SK-N-SH treated with all-trans-retinoic acid at 6 μM for 48 hours (cell line): ENCODE measurements around the gene PROCA1.

Source experiments
- ATAC-seq: fragments of 200-7000 bp; cut with Tn5 transposase; 3 replicates; pipeline ENCODE4 v1.9.1; 2020; ENCODE audit warnings: mild to moderate bottlenecking, moderate library complexity
- ARNTL ChIP-seq: fragments of 450-650 bp; formaldehyde crosslinking; IDR thresholded peaks from 2 replicates; pipeline ENCODE4 v1.5.0; 2020; ENCODE audit warnings: low read depth, mild to moderate bottlenecking, moderate library complexity, borderline replicate concordance
- BACH2 ChIP-seq: fragments of 250-450 bp; sonication (Bioruptor Pico); IDR thresholded peaks from 2 replicates; pipeline ENCODE4 v1.9.0; 2021; ENCODE audit warnings: mild to moderate bottlenecking, borderline replicate concordance
- CREB5 ChIP-seq: fragments of 250-450 bp; sonication (Bioruptor Pico); IDR thresholded peaks from 2 replicates; pipeline ENCODE4 v1.5.1; 2020; ENCODE audit warnings: low read depth, mild to moderate bottlenecking, moderate library complexity
- CSDC2 ChIP-seq: fragments of 250-450 bp; sonication (Bioruptor Pico); IDR thresholded peaks from 2 replicates; pipeline ENCODE4 v1.5.0; 2020; ENCODE audit warnings: mild to moderate bottlenecking, moderate library complexity
- CSRNP3 ChIP-seq: fragments of 250-450 bp; sonication (Bioruptor Pico); IDR thresholded peaks from 2 replicates; pipeline ENCODE4 v1.5.1; 2021; ENCODE audit warnings: mild to moderate bottlenecking, moderate library complexity
- ESRRG ChIP-seq: fragments of 250-450 bp; sonication (Bioruptor Pico); IDR thresholded peaks from 2 replicates; pipeline ENCODE4 v1.6.1; 2021; ENCODE audit warnings: mild to moderate bottlenecking
- GLIS3 ChIP-seq: fragments of 250-450 bp; sonication (Bioruptor Pico); IDR thresholded peaks from 2 replicates; pipeline ENCODE4 v1.5.0; 2020; ENCODE audit warnings: mild to moderate bottlenecking, moderate library complexity
- OSR1 ChIP-seq: fragments of 250-450 bp; sonication (Bioruptor Pico); IDR thresholded peaks from 2 replicates; pipeline ENCODE4 v1.8.0; 2022; ENCODE audit warnings: moderate library complexity, mild to moderate bottlenecking, inconsistent platforms
- PATZ1 ChIP-seq: fragments of 250-450 bp; sonication (Bioruptor Pico); IDR thresholded peaks from 2 replicates; pipeline ENCODE4 v1.8.0; 2020; ENCODE audit warnings: mild to moderate bottlenecking, moderate library complexity, borderline replicate concordance
- PPARA ChIP-seq: fragments of 250-450 bp; sonication (Bioruptor Pico); IDR thresholded peaks from 2 replicates; pipeline ENCODE4 v1.5.0; 2020; ENCODE audit warnings: mild to moderate bottlenecking, borderline replicate concordance
- RARB ChIP-seq: fragments of 250-450 bp; sonication (Bioruptor Pico); IDR thresholded peaks from 2 replicates; pipeline ENCODE4 v1.8.0; 2021; ENCODE audit warnings: mild to moderate bottlenecking, moderate library complexity
- TCF4 ChIP-seq: fragments of 250-450 bp; sonication (Bioruptor Pico); IDR thresholded peaks from 2 replicates; pipeline ENCODE4 v1.8.0; 2021; ENCODE audit warnings: mild to moderate bottlenecking, moderate library complexity, borderline replicate concordance
- TOX ChIP-seq: fragments of 250-450 bp; sonication (Bioruptor Pico); IDR thresholded peaks from 2 replicates; pipeline ENCODE4 v1.8.0; 2021; ENCODE audit warnings: mild to moderate bottlenecking, moderate library complexity, borderline replicate concordance
- TSHZ2 ChIP-seq: fragments of 250-450 bp; sonication (Bioruptor Pico); IDR thresholded peaks from 2 replicates; pipeline ENCODE4 v1.5.0; 2020; ENCODE audit warnings: mild to moderate bottlenecking, moderate library complexity
- ZC3H10 ChIP-seq: fragments of 250-450 bp; sonication (Bioruptor Pico); IDR thresholded peaks from 2 replicates; pipeline ENCODE4 v1.5.1; 2021; ENCODE audit warnings: mild to moderate bottlenecking, moderate library complexity
- ZFP3 ChIP-seq: fragments of 250-450 bp; sonication (Bioruptor Pico); IDR thresholded peaks from 2 replicates; pipeline ENCODE4 v1.5.0; 2020; ENCODE audit warnings: mild to moderate bottlenecking, moderate library complexity
- ZFP30 ChIP-seq: fragments of 450-650 bp; formaldehyde crosslinking; IDR thresholded peaks from 2 replicates; pipeline ENCODE4 v1.5.0; 2022; ENCODE audit warnings: mild to moderate bottlenecking, moderate library complexity
- ZNF565 ChIP-seq: fragments of 450-650 bp; formaldehyde crosslinking; conservative IDR thresholded peaks from 2 replicates; pipeline ENCODE4 v1.5.0; 2020; ENCODE audit warnings: low read depth, mild to moderate bottlenecking, moderate library complexity
- ZNF70 ChIP-seq: fragments of 450-650 bp; formaldehyde crosslinking; IDR thresholded peaks from 2 replicates; pipeline ENCODE4 v1.5.0; 2020; ENCODE audit warnings: mild to moderate bottlenecking, moderate library complexity
- ZNF8 ChIP-seq: fragments of 450-650 bp; formaldehyde crosslinking; IDR thresholded peaks from 2 replicates; pipeline ENCODE4 v1.5.0; 2020; ENCODE audit warnings: mild to moderate bottlenecking, moderate library complexity

The PROCA1 gene

GRCh38 chr17:28740406-28741357, 29.0 kb upstream of the PROCA1 start:
- ATAC-seq = no peak
- TF ChIP-seq ZNF70 (CRISPR knock-in tag) (no peak), ARNTL (CRISPR knock-in tag) (no peak), ZNF565 (CRISPR knock-in tag) (no peak), ZFP3 (CRISPR knock-in tag) (no peak), PPARA (CRISPR knock-in tag) (no peak), TSHZ2 (CRISPR knock-in tag) (no peak), PATZ1 (CRISPR knock-in tag) (no peak), CSRNP3 (no peak), TOX (CRISPR knock-in tag) (no peak), BACH2 (CRISPR knock-in tag) (no peak), RARB (CRISPR knock-in tag) (no peak), ESRRG (no peak), CREB5 (CRISPR knock-in tag) (no peak), ZFP30 (CRISPR knock-in tag) (no peak), ZNF8 (CRISPR knock-in tag) (no peak), CSDC2 (CRISPR knock-in tag) (no peak)

GRCh38 chr17:28738680-28739384, 27.1 kb upstream of the PROCA1 start:
- ATAC-seq = no peak
- TF ChIP-seq CREB5 (CRISPR knock-in tag) (no peak), TOX (CRISPR knock-in tag) (no peak), ESRRG (no peak), RARB (CRISPR knock-in tag) (no peak), ZC3H10 (CRISPR knock-in tag) (no peak), ZNF8 (CRISPR knock-in tag) (no peak), PPARA (CRISPR knock-in tag) (no peak), GLIS3 (CRISPR knock-in tag) (no peak), ZNF565 (CRISPR knock-in tag) (no peak), BACH2 (CRISPR knock-in tag) (no peak), TSHZ2 (CRISPR knock-in tag) (no peak), ZFP30 (CRISPR knock-in tag) (no peak), PATZ1 (CRISPR knock-in tag) (no peak), TCF4 (CRISPR knock-in tag) (no peak), ARNTL (CRISPR knock-in tag) (no peak), CSRNP3 (no peak), OSR1 (CRISPR knock-in tag) (no peak)
